Retina (tissue), 1 donor: ENCODE measurements around the gene RNF144B.

Source experiments
- DNase-seq: peaks from one replicate; pipeline ENCODE4 v3.0.0-alpha.2; 2016

RNF144B gene

DNA sequence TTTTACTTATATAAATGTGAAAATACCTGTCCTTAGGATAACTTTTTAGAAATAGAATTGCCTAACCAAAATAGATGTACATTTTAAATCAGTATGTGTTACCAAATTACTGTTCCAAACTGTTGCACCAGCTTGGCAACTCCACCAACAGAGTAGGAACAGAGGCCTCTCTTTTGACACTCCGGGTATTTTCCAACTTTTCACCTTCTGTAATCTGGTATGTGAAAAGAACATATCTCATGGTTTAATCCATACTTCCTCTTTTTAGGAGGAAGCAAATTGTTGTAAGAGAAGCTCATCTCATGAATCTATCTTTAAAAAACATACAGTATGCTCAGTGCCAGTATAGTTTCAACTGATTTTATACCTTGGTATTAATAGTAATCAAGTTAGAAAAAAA, 24.9 kb downstream of the RNF144B start:
- no peak for DNase-seq

DNA sequence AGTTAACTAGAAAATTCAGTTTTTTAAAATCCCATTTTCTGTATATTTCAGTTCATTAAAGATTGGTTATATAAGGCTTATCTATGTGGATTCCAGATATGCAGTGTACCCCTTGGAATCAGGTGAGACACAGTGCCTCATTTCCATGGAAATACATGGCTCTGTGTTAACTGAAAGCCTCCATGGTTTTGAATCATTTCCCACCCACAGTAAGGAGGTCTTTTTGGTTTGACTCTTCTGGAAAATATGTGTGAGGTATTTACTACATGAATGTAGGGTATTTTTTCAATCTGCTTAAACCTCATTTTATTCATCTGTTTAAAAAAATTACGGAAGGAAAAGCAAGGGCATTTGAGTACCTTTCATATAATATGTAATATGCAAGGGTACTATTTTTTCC, 25.5 kb downstream of the RNF144B start:
- DNase-seq = no peak

DNA sequence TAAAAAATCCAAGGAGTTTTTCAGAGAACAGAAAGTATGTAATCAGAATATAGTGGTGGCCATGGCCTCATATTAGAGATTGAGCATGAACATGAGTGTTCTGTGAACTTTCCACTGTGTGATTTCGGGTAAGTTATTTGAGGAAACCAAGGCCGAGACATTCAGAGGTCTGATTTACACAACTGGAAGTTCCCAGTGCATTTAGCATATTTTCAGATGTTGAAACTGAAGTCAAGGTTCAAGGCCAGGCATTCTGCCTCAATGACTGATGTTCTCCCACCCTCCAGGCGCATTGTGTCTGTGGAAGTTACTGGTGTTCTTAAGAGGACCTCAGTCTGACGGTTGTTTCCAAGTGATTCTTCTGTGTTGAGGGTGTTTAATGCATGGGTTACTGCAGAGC, 26.2 kb downstream of the RNF144B start:
- DNase-seq = no peak

DNA sequence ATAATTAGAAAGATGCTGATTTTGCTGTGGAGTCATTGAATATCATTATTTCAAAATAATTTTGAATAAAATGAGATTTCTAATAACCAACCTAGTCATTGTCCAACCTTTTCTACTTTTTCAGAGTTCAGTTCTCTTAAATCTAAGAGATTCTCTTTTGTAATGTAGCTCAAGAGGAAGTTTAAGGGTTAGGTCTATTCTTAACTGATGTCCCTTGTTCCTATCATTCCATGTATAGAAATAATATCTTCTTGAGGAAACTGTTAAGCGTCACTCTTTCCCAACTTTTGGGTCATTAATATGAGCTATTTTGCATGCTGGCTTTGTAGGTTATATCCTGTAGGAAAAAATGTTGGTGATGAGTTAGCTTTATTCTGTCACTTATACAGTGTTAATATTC, 27.0 kb downstream of the RNF144B start:
- no peak for DNase-seq

DNA sequence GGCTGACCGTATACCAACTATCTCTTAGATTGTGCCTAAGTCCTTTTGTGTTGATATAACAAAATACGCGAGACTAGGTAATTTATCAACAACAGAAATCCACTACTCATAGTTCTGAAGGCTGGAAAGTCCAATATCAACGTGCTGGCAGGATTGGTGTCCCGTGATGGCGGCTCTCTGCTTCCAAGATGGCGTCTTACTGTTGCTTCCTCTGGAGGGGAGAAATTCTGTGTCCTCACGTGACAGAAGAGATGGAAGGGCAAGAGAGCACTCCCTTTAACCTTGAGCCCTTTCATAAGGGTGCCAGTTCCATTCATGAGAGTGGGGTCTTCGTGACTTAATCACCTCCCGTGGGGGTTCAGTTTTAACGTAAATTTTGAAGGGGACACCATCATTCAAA, 28.1 kb downstream of the RNF144B start:
- DNase-seq = no peak

DNA sequence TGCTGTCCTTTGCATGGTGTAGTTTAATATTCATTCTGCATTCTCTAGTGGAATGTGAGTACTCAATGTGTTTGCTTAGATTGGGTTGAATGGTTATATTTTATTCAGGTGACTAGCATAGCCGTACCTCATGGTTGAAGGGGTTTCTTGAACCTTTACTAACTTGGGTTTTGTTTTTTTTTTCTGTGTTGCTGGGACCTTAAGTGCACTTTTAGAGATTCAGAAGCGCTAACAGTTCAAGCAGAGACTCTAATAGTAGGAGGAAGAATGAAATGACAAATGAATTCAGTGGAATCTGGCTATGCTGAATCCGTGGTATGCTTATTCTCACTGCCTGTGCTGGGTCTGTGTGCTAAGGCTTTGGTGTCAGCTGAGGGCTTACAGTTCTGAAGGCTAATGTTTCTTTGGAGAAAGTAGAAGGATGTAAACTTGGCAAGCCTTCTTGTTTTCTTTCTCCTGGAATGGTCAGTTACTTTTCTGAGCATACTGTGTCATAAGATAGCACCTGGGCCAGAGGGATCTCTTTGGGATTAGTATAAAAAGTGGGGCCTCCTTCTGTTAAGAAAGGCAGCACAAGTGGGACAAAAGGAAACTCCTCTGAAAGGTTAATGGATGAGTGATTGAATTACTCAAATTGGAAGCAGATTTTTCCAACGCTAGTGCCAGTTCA, 28.7 kb downstream of the RNF144B start:
- no peak for DNase-seq

DNA sequence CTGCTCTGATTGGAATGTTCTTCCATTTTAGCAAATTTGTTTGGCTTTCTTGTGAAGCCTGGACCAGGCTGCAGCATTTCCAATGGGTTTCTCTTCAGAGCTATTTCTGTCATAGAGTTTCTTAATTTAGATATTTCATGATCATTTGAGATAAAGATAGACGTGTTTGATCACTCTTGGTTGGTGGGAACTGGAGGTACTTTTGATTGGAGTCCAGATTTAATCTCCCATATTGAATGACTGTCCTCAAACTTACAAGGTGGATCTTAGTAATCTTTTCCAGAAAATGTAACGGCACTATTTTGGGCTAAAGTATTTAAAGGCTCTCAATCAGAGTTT, 29.2 kb downstream of the RNF144B start:
- no peak for DNase-seq

DNA sequence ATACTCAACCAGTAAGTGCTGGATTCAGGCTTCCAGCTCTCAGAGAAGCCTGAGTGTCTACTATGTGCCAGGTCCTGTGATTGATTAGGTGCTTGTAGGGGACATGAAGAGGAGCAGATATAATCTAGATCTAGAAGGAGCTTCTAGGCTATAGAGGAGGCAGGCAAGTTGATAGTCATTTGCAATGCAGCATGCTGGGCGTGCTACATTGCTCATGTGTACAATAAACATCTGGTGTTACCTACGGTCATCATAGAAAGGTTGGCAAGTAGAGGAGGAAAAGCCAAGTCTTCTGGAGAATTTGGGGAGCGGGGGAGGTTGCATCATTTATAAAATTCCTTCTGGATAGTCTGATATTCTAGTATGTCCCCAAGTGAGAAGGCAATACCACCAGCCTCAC, 33.2 kb downstream of the RNF144B start:
- no peak for DNase-seq

DNA sequence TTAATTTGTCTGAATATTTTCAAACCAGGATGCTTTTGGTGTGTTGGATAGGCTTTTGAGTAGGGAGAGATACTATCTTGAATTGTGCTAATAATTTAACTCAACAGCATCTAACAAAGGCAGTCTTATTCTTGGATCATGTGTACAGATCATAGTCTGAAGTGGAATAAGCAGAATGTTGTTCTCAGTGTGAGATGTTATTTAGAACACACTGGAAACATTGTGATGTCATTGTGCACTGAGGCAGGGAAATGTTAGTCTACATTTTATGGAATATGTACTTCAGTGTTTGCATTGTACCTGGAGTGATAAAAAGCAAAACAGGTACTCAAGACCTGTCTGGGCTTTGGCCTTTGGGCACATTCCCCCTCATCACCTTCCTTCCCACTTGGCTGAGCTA, 35.0 kb downstream of the RNF144B start:
- no peak for DNase-seq

DNA sequence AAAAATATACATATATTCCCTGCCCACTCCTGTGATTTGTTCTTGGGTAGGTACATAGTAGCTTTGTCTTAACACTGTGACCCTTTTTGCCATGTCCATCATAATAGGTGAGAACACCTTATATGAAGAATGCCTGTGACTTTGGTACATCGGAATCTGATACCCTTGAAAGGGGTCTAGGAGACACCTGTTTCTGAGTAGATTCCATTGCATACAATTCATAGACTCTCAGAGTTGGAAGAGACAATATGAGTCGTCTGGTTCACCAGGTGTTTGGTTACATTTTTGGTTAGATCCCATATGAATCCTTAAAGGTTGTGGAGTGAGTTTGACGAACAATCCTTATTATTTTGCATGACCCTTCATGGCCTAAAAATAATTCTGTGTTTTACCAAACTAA, 36.3 kb downstream of the RNF144B start:
- DNase-seq = no peak

DNA sequence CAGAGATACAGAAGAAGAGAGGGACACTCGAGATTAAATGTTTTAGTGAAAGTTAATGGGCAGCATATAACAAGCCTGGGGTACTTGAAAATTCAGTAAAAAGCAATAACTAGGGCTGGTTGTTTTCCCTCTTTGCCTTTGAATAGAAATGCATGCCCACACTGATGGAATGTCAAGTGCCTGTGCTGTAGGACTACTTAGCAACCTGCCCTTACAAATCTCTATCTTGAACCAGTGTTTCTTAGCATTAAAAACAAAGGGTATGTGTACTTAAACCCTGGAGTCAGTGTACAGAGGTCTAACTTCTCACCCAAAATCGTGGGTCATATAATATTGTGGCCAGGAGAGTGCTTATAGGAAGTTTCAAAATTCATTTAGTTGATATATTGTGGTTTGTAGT, 37.1 kb downstream of the RNF144B start:
- no peak for DNase-seq

DNA sequence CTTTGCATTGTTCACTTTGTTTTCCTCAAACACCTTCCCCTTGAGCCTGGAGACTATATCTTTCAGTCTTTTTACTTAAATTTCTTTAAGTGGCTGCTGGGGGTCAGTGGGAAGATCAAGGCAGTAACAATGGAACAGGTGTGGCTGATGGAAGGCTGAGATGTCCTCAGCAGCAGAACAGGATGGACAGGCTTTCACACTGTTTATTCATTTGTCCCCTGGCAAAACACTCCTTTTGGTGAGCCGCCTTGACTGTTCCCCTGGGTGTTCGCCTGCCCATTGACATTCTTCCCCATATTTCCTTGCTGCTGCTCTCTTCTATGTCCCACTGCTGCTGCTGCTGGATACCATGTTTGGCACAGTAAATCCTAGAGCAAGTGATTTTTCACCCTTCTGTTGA, 38.1 kb downstream of the RNF144B start:
- DNase-seq = no peak

DNA sequence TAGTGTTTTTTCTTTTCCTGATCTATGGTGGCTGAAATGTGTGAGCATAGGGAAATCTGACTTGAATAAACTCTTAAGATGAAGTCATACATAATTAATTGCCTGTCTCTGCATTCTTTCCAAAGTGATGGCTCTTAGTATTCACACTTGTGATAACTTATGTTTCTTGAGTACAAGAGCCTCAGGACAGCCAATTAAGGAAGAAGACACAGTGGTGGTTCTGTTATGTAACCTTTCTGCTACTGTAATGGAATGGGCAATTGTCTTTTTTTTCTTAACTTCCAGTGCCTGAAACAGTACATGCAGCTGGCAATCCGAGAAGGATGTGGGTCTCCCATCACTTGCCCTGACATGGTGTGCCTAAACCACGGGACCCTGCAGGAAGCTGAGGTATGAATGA, 40.1 kb downstream of the RNF144B start:
- no peak for DNase-seq

DNA sequence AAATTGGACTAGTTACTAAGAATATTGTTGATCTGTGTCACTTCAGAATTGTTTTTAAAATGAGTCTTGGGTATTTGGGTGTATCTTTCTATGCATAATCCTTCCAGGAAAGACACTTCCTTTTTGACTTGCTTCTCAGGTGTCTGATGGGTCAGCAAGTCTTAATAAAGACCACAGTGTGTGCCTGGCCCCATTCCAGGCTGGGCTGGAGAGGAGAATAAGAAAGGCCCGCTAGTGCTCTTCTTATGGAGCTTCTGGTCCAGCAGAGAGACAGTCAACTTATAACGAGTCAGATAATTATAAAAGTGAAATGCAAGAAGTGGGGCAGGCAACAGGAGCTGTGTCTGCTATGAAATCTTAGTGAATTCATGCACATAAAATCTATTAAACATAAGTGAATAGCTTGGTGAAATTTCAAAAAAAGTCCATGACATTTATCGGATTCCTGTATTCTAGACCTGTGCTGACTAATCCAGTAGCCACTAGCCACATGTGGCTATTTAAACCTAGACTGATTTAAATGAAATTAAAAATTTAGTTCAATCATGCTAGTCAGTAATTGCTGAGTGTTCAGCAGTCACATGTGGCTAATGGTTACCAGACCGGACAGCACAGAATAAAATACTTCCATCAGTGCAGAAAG, 42.6 kb downstream of the RNF144B start:
- DNase-seq = no peak

DNA sequence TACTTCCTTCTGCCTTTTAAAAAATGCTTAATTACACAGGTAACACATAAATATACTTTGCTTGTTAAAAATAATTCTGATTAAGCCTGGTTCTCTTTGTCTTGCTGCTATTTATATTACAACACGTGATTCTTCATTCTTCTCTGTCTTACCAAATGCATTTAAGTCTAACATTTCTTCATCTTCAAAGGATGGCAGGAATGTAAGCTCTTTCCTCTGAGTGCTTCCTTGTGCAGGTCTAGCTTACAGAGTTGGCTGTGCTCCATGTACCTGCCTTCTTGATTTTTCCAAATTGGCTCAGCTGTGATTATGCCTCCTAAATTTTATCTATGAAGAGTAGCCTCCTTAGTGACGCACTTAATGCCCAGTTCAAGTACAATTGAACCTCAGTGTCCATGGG, 44.4 kb downstream of the RNF144B start:
- no peak for DNase-seq

DNA sequence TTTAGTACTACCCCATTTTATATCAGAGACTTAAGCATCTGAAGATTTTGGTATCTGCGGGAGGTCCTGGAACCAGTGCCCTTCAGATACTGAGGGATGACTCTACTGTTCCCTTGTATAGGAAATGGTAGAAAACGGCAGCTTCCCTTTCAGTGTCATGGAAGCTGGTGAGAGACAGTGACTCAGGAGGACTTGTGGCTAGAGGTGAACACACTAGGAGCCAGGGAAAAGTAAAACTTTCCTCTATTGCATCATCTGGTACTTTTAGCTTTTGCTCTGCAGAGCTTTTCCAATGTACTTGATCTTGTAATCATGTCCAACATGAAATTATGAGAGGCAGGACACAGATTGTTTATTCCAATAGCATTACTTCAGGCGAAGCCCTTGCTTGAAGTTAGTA, 45.0 kb downstream of the RNF144B start:
- no peak for DNase-seq

DNA sequence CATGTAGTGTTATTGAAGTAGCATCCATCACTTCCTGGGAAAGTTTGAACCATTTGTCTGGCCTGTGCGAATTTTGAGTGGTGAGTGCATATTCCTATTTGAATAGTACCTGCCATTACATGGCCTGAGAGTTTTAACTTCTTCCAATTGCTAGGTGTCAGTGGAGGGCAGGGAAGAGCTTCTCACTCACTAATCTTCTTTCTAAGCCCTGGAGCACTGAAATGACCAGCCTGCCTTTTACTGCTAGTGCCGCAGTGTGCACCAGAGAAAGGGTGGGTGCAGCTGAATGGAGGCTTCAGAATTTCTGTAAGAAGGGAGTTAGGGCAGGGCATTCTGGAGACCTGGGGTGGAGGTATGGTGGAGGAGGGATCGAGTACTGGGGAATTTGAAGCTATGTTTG, 45.5 kb downstream of the RNF144B start:
- no peak for DNase-seq

DNA sequence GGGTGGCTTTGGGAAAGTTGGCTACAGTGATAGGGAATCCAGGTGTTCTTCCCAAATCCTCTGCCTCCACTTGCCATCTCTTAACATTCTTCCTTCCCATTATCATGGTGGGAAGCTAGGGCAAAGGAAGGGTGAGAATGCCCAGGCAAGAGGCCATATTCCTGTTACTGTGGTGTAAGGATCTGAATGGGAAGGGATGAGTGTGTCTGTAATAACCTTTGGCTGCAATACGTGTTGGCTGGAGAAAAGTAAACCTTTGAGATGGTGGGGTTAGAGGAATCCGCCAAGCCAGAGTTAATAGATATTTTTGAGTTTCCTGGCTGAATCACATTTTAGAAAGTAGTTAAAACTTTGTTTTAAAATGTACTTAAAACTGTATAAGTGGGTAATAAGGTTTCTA, 45.9 kb downstream of the RNF144B start:
- no peak for DNase-seq

DNA sequence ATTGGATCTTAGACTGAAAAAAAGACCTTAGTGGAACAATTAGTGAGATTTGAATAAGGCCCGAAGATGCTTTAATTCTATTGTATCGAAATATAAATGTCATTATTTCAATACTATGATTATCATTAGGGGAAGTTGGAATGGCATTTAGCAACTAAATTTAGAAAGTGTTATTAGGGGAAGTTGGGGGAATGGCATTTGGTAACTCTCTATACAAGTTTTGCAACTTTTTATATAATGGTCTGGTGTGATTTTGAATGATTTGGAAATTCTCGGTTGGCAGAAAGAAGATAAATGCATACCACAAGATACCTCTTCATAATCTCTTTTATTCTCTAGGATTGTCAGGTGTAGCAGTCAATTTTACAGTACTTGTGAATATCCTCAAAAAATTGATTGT, 49.2 kb downstream of the RNF144B start:
- DNase-seq = no peak

DNA sequence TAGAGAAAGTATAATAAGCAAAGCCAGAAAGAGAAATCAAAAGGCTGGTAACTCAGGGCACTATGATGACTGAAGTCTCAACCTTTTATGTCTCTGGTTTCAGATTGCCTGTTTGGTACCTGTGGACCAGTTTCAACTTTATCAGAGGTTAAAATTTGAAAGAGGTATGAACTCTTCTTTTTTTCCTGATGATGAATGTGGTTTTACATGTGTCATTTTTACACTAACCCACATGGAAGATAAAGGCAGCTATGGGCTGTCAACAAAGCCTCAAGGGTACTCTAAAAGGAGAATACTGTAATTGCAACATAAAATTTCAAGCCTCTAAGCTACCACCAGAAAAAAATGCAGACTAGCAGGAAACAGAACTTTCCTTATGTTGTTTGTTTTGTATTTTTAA, 52.4 kb downstream of the RNF144B start:
- DNase-seq = no peak

DNA sequence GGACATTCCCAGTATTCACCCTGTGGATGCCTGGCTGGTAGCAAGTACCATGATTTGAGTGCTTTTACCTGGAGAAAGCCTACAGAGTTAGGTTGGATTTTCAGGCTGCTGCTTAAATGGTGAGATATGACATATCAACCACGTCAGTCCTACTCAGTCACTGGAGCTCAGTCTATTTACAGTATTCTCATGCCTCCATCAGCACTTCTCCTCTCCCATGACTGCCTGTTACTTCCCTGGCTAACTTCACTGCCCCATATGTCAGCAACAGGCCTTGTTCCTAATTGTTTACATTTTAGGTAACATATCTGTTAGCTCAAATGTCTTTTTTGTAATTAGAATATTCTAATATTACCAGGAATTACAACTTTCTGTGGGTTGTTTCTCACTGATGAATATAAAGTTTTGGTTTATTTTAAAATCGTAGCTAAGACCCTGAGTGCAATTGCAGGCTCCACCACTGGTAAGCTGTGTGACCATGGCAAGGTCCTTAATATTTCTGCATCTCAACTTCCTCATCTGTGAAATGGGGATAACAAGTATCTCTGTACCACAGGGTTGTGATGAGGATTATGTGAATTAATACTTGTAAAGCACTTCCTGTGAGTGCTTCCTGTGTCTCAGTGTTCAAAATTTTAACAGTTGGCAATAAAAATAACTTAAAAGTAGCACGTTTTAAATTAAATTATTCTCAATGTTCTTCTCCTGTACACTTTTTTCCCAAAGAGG, 54.3 kb downstream of the RNF144B start:
- no peak for DNase-seq

DNA sequence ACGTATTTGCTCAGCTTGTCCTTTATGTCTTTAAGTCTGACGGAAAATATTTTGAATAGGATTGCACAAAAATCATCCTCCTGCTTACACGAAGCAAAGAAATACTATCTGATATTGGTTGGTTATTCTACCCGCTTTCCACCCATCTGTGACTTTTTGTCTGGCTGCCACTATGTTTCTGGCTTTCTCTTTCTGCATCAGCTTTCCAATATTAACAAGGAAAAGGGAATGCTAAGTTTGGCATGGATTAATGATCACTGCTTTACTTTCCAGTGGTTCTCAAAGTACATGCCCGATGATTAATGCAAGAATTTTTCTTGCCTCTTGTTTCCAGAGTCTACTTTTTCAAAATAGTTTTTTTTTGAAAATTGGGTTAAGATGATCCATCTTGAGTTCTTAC, 57.0 kb downstream of the RNF144B start:
- DNase-seq = no peak

DNA sequence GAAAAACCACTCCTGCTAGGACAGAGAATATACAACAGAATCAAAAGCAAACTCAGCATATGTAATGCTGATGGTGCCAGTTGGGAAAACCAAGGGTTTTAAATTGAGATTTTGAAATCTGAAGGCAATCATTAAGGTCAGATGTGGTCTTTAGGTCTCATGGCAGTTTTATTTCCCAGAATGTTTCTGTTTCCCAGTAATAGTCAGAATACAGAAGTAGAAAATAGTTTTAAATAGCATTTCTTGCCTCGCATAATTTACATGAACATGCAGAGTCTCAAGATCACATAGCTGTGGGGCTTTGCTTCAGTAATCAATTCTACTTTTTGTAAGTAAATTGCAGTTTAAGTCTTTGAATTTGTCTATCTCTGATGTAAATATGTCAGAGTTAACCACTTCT, 58.1 kb downstream of the RNF144B start:
- DNase-seq = no peak

DNA sequence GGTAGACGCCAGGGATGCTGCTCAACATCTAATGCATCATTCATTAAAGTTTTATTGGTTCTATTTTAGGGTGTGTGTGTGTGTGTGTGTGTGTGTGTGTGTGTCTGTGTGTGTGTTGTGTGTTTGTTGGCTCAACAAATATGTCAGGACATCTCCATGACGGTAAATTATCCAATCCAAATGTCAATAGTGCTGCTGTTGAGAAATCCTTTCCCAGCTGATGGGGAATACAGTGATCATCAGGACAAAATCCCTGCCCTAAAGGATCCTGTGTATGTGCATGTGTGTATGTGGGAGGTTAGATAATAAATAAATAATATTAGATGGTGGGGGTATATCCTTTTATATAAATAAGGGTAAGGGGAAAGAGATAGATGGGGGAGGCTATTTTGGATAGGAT, 59.6 kb downstream of the RNF144B start:
- no peak for DNase-seq

DNA sequence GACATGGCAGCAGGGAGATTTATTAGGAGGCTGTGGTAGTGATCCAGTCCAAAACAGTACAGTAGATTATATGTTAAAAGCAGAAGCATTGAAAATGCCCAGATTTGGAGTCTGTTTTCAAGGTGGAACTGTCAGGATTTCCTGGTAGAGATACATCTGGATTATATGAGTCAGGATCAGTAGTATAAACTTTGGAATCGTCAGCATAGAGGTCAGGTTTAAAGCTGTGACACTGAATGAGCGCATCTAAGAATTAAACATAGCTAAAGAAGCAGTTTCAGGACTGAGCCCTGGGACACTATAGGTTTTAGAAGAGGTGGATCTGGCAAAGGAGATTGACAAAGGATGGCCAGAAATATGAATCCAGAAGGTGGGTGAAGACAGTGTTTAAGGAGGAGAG, 60.4 kb downstream of the RNF144B start:
- no peak for DNase-seq
